ENCODE results near the gene BTBD1. TPM values are rescaled to one million over a fixed set of nuclear protein-coding genes. Genes with fewer than 3 reads are reported as not detected.
A peak's percentile ranks its signal among the peaks of the same experiment; 100 is the strongest.

BTBD1 gene
- total RNA-seq, 1 donor from 2014 or later: 38.7 TPM

DNA sequence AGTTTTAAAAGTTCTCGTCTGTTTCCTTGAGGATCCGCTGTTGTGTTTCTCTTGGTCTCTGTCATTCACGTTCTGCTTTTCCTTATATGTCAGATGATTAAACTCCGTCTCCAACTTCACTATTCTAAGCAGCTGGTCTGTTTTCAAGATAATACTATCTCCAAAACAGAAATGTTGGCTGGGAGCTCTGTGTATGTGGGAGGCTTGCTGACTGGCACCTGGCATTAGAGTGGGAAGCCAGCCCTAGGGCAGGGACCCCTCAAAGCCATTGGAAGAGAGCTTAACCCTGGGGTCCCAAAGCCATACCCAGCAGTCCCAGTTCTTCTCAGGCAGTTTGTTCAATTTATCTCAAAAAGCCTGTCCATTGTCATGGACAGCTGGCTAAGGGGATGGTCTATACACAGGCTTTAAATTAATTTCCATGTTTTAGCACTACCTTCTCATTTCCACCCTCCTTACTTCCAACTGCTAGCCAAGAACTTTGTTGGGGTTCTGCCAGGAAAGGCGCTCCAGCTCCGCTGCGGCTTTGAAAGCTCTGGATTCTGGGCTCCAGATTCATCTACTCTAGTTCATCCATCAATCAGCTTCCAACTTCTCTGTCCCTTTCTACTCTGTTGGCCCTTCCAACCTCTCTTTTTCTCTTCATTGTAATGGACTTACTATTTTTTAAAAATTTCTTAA, 9.2 kb downstream of the BTBD1 start:
- Mint-ChIP-seq H3K4me3 (ENCODE audit: low read depth) (no peak overlapping the region), H3K27ac (peak overlapping the region; percentile 78), H3K36me3 (ENCODE audit: insufficient read depth) (peaks cover 10% of the 10 kb centered on the region), H3K9me3 (ENCODE audit: low read depth) (no peaks in the 10 kb centered on the region), H3K27me3 (no peaks in the 10 kb centered on the region), H3K4me1 (ENCODE audit: low read depth) (no peaks in the 10 kb centered on the region)
- TF ChIP-seq, protein P1, sequence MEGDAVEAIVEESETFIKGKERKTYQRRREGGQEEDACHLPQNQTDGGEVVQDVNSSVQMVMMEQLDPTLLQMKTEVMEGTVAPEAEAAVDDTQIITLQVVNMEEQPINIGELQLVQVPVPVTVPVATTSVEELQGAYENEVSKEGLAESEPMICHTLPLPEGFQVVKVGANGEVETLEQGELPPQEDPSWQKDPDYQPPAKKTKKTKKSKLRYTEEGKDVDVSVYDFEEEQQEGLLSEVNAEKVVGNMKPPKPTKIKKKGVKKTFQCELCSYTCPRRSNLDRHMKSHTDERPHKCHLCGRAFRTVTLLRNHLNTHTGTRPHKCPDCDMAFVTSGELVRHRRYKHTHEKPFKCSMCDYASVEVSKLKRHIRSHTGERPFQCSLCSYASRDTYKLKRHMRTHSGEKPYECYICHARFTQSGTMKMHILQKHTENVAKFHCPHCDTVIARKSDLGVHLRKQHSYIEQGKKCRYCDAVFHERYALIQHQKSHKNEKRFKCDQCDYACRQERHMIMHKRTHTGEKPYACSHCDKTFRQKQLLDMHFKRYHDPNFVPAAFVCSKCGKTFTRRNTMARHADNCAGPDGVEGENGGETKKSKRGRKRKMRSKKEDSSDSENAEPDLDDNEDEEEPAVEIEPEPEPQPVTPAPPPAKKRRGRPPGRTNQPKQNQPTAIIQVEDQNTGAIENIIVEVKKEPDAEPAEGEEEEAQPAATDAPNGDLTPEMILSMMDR (IDR thresholded peaks at IDR 0.05; ENCODE audit: unreplicated experiment): no peak
- DNase-seq (ENCODE audit: low spot score, unreplicated experiment): no peak

DNA sequence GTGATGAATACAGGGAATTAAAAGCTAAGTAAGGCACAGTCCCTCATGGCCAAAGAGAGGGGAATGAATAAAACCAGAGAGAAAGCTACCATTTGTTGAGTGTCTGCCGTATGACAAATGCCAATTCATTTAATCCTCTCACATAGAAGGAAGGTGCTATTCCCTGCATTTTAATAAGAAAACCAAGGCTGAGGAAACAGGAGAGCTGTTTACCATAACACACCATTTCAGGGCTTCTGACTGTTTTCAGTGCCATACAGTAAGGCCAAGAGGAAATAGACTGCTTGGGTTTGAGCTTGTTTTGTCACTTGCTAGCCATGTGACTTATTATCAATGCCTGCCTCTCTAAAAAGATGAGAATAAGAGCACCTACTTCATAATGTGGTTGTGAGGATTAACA, 10.1 kb downstream of the BTBD1 start:
- no peak overlapping the region for H3K4me3 Mint-ChIP-seq (ENCODE audit: low read depth)
- no peaks in the 10 kb centered on the region for H3K4me1 Mint-ChIP-seq (ENCODE audit: low read depth)
- peaks cover 10% of the 10 kb centered on the region for H3K36me3 Mint-ChIP-seq (ENCODE audit: insufficient read depth)
- TF ChIP-seq, protein P1 (IDR thresholded peaks at IDR 0.05; ENCODE audit: unreplicated experiment): no peak
- no peaks in the 10 kb centered on the region for H3K9me3 Mint-ChIP-seq (ENCODE audit: low read depth)
- no peak for DNase-seq (ENCODE audit: low spot score, unreplicated experiment)
- H3K27ac Mint-ChIP-seq: no peak overlapping the region
- H3K27me3 Mint-ChIP-seq: no peaks in the 10 kb centered on the region

DNA sequence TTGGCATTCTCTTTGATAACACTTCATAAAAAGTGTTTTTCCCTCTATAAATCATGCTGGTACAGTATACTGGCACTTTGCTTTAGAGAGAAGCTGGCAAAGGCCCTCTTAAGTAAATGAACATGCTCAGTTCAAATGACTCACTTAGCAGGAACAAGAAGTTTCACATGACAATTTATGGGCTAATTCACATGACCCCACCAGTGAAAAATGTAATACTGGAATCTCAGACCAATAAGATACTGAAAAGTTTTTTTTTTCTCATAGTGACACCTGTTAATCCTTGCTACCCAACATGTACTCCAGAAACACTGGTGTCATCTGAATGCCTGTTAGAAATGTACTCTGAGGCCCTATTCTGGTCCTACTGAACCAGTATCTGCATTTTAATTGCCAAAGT, 13.9 kb downstream of the BTBD1 start:
- H3K36me3 Mint-ChIP-seq (ENCODE audit: insufficient read depth): peaks cover 11% of the 10 kb centered on the region
- H3K4me3 Mint-ChIP-seq (ENCODE audit: low read depth): no peak overlapping the region
- DNase-seq (ENCODE audit: low spot score, unreplicated experiment): no peak
- no peaks in the 10 kb centered on the region for H3K9me3 Mint-ChIP-seq (ENCODE audit: low read depth)
- TF ChIP-seq, protein P1 (IDR thresholded peaks at IDR 0.05; ENCODE audit: unreplicated experiment): no peak
- H3K27ac Mint-ChIP-seq: no peak overlapping the region
- H3K27me3 Mint-ChIP-seq: no peaks in the 10 kb centered on the region
- no peaks in the 10 kb centered on the region for H3K4me1 Mint-ChIP-seq (ENCODE audit: low read depth)

DNA sequence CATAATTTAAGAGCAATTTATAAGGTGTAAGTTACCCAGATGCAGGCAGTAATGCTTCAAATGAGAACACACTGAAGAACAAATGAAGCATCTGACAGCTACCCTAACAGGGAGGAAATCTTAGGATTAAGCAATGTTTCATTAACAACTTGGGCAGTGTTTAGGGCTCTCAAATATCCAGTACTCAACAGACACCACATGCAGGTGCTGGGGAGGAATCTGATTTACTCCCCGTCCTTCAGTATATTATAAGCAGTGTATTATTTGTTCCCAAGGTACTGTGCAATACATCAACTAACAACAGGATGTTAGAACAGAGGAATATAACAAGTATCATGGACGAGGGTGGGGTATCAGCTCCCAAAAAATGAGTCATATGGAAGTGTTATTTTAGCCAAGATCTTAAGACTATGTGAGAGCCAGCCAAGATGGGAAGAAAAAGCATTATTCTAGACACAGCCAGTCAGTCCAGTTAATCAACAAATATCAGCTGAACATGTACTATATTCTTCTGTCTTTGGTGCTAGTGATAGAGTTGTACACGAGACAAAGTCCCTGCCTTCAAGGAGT, 20.4 kb downstream of the BTBD1 start:
- DNase-seq (ENCODE audit: low spot score, unreplicated experiment): no peak
- H3K27ac Mint-ChIP-seq: no peak overlapping the region
- H3K27me3 Mint-ChIP-seq: no peaks in the 10 kb centered on the region
- peaks cover 20% of the 10 kb centered on the region for H3K36me3 Mint-ChIP-seq (ENCODE audit: insufficient read depth)
- TF ChIP-seq, protein P1 (IDR thresholded peaks at IDR 0.05; ENCODE audit: unreplicated experiment): no peak
- no peaks in the 10 kb centered on the region for H3K9me3 Mint-ChIP-seq (ENCODE audit: low read depth)
- no peak overlapping the region for H3K4me3 Mint-ChIP-seq (ENCODE audit: low read depth)
- no peaks in the 10 kb centered on the region for H3K4me1 Mint-ChIP-seq (ENCODE audit: low read depth)

DNA sequence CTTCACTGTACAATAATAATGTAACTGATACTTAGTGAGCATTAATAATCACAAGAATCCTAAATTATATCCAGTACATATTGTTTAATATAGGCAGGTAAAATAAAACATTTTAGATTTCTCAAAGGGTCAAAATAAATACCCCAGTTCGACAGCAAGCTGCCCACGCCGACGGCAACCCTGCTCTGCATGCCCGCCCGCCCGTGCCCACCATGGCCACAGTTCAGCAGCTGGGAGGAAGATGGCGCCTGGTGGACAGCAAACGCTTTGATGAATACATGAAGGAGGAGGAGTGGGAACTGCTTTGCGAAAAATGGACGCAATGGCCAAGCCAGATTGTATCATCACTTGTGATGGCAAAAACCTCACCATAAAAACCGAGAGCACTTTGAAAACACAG, 22.9 kb downstream of the BTBD1 start:
- Mint-ChIP-seq H3K27me3 (no peaks in the 10 kb centered on the region), H3K9me3 (ENCODE audit: low read depth) (peaks cover under 1% of the 10 kb centered on the region), H3K4me1 (ENCODE audit: low read depth) (no peaks in the 10 kb centered on the region), H3K27ac (no peak overlapping the region), H3K36me3 (ENCODE audit: insufficient read depth) (peaks cover 37% of the 10 kb centered on the region), H3K4me3 (ENCODE audit: low read depth) (no peak overlapping the region)
- TF ChIP-seq, protein P1 (IDR thresholded peaks at IDR 0.05; ENCODE audit: unreplicated experiment): no peak
- DNase-seq (ENCODE audit: low spot score, unreplicated experiment): no peak

All from progenitor cell of endocrine pancreas (in vitro differentiated cells).